Memory B cell (primary cell): Measurements from ENCODE around the gene CLHC1.
A peak's percentile ranks its signal among the peaks of the same experiment; 100 is the strongest.
"Not testable (repeated sequence)": the region's sequence is repeated elsewhere in the genome, so short reads cannot be mapped to it uniquely, and the experiment has no call there.

ENCODE experiments used
- ATAC-seq: fragments of 150-1000 bp; cut with Tn5 transposase; 2 replicates; pipeline ENCODE4 v1.10.0; 2021; ENCODE audit warnings: low read depth, mild to moderate bottlenecking, moderate library complexity
- DNase-seq, 2 donors: peaks; one replicate each; pipeline ENCODE4 v3.0.0; 2022; ENCODE audit warnings: low spot score in 2 of 2
- H3K27ac Mint-ChIP-seq: one replicate; pipeline ENCODE4 v1.8.0; 2022; ENCODE audit warnings: mild to moderate bottlenecking, moderate library complexity, mixed read lengths
- H3K27me3 Mint-ChIP-seq: one replicate; pipeline ENCODE4 v1.8.0; 2022; ENCODE audit warnings: mixed read lengths
- H3K36me3 Mint-ChIP-seq: one replicate; pipeline ENCODE4 v1.8.0; 2022; ENCODE audit warnings: mild to moderate bottlenecking, mixed read lengths
- H3K4me1 Mint-ChIP-seq: one replicate; pipeline ENCODE4 v1.8.0; 2022; ENCODE audit warnings: mixed read lengths
- H3K4me3 Mint-ChIP-seq: one replicate; pipeline ENCODE4 v1.8.0; 2022; ENCODE audit warnings: mild to moderate bottlenecking, moderate library complexity, mixed read lengths
- H3K9me3 Mint-ChIP-seq: one replicate; pipeline ENCODE4 v1.8.0; 2022; ENCODE audit warnings: mixed read lengths

The CLHC1 gene

GRCh38 chr2:55144922-55145820 lies 86.9 kb downstream of the CLHC1 start:
- ATAC-seq: no peak
- Mint-ChIP-seq H3K27ac (no peak overlapping the region), H3K9me3 (no peaks in the 10 kb centered on the region)

GRCh38 chr2:55143706-55144105 lies 88.4 kb downstream of the CLHC1 start:
- not testable (repeated sequence) for H3K27me3 Mint-ChIP-seq, H3K4me3 Mint-ChIP-seq, H3K4me1 Mint-ChIP-seq, DNase-seq, H3K36me3 Mint-ChIP-seq, H3K9me3 Mint-ChIP-seq, H3K27ac Mint-ChIP-seq, ATAC-seq

More at GRCh38 chr2:55144922-55145820, 86.9 kb downstream of the CLHC1 start:
- DNase-seq: no peak
- H3K27me3 Mint-ChIP-seq: no peaks in the 10 kb centered on the region
- no peaks in the 10 kb centered on the region for H3K36me3 Mint-ChIP-seq
- H3K4me1 Mint-ChIP-seq: peaks cover 4% of the 10 kb centered on the region
- no peak overlapping the region for H3K4me3 Mint-ChIP-seq

- Mint-ChIP-seq H3K36me3 (no peaks in the 10 kb centered on the region), H3K4me3 (no peak overlapping the region), H3K9me3 (no peaks in the 10 kb centered on the region), H3K27me3 (no peaks in the 10 kb centered on the region), H3K27ac (no peak overlapping the region), H3K4me1 (peaks cover 5% of the 10 kb centered on the region)
- no peak for ATAC-seq
- DNase-seq: no peak
These were observed 89.6 kb downstream of the CLHC1 start for GRCh38 chr2:55142518-55142917.

GRCh38 chr2:55141572-55142413 lies 90.3 kb downstream of the CLHC1 start:
- Mint-ChIP-seq H3K27ac (no peak overlapping the region), H3K27me3 (no peaks in the 10 kb centered on the region), H3K4me1 (peaks cover 10% of the 10 kb centered on the region), H3K36me3 (no peaks in the 10 kb centered on the region), H3K9me3 (no peaks in the 10 kb centered on the region), H3K4me3 (no peak overlapping the region)
- DNase-seq: no peak
- no peak for ATAC-seq

- Mint-ChIP-seq H3K4me3 (no peak overlapping the region), H3K27ac (no peak overlapping the region), H3K36me3 (no peaks in the 10 kb centered on the region), H3K9me3 (no peaks in the 10 kb centered on the region), H3K27me3 (no peaks in the 10 kb centered on the region), H3K4me1 (peaks cover 16% of the 10 kb centered on the region)
- ATAC-seq: no peak
- DNase-seq: no peak
These were observed 91.5 kb downstream of the CLHC1 start for GRCh38 chr2:55140316-55141219.

- Mint-ChIP-seq H3K27me3 (no peaks in the 10 kb centered on the region), H3K4me1 (peaks cover 20% of the 10 kb centered on the region), H3K9me3 (no peaks in the 10 kb centered on the region)
These were observed 92.8 kb downstream of the CLHC1 start for GRCh38 chr2:55139305-55139704.

GRCh38 chr2:55138882-55139229 lies 93.2 kb downstream of the CLHC1 start:
- ATAC-seq (no peak), DNase-seq (no peak)
- H3K9me3 Mint-ChIP-seq: no peaks in the 10 kb centered on the region
- no peaks in the 10 kb centered on the region for H3K27me3 Mint-ChIP-seq
- H3K27ac Mint-ChIP-seq: no peak overlapping the region
- H3K4me3 Mint-ChIP-seq: no peak overlapping the region
- no peaks in the 10 kb centered on the region for H3K36me3 Mint-ChIP-seq
- peaks cover 23% of the 10 kb centered on the region for H3K4me1 Mint-ChIP-seq

More at GRCh38 chr2:55139305-55139704, 92.8 kb downstream of the CLHC1 start:
- no peak for DNase-seq
- Mint-ChIP-seq H3K36me3 (no peaks in the 10 kb centered on the region), H3K27ac (no peak overlapping the region), H3K4me3 (no peak overlapping the region)
- ATAC-seq: no peak

GRCh38 chr2:55138014-55138881 lies 93.8 kb downstream of the CLHC1 start:
- Mint-ChIP-seq H3K9me3 (no peaks in the 10 kb centered on the region), H3K27ac (no peak overlapping the region), H3K27me3 (no peaks in the 10 kb centered on the region), H3K4me1 (peaks cover 27% of the 10 kb centered on the region), H3K36me3 (no peaks in the 10 kb centered on the region), H3K4me3 (peak overlapping the region; percentile 28)
- DNase-seq: no peak
- no peak for ATAC-seq

GRCh38 chr2:55137024-55137958 lies 94.8 kb downstream of the CLHC1 start:
- Mint-ChIP-seq H3K4me1 (peaks cover 28% of the 10 kb centered on the region), H3K4me3 (no peak overlapping the region), H3K27ac (no peak overlapping the region), H3K36me3 (no peaks in the 10 kb centered on the region), H3K27me3 (no peaks in the 10 kb centered on the region), H3K9me3 (no peaks in the 10 kb centered on the region)
- ATAC-seq: no peak
- no peak for DNase-seq

- no peaks in the 10 kb centered on the region for H3K36me3 Mint-ChIP-seq
- DNase-seq: no peak
- H3K4me1 Mint-ChIP-seq: peaks cover 28% of the 10 kb centered on the region
- H3K4me3 Mint-ChIP-seq: no peak overlapping the region
- no peaks in the 10 kb centered on the region for H3K27me3 Mint-ChIP-seq
- H3K27ac Mint-ChIP-seq: peak overlapping the region; percentile 31
- ATAC-seq: no peak
- no peaks in the 10 kb centered on the region for H3K9me3 Mint-ChIP-seq
These were observed 96.0 kb downstream of the CLHC1 start for GRCh38 chr2:55136138-55136541.

- DNase-seq (no peak), ATAC-seq (no peak)
- Mint-ChIP-seq H3K4me3 (no peak overlapping the region), H3K27me3 (no peaks in the 10 kb centered on the region), H3K9me3 (no peaks in the 10 kb centered on the region), H3K36me3 (no peaks in the 10 kb centered on the region), H3K27ac (no peak overlapping the region), H3K4me1 (peaks cover 31% of the 10 kb centered on the region)
These were observed 96.6 kb downstream of the CLHC1 start for GRCh38 chr2:55135491-55135890.

- ATAC-seq: peak; percentile 44
- no peaks in the 10 kb centered on the region for H3K9me3 Mint-ChIP-seq
- peaks cover 28% of the 10 kb centered on the region for H3K4me1 Mint-ChIP-seq
These were observed 97.8 kb downstream of the CLHC1 start for GRCh38 chr2:55134316-55134706.

More at GRCh38 chr2:55134316-55134706, 97.8 kb downstream of the CLHC1 start:
- Mint-ChIP-seq H3K27me3 (no peaks in the 10 kb centered on the region), H3K4me3 (peak overlapping the region; percentile 92), H3K36me3 (no peaks in the 10 kb centered on the region), H3K27ac (peak overlapping the region; percentile 98)
- peak; percentile 9 to 20 for DNase-seq
